HG02642 (cell line): ENCODE measurements around the gene RPS28.
"Not testable (repeated sequence)": the region's sequence is repeated elsewhere in the genome, so short reads cannot be mapped to it uniquely, and the experiment has no call there.

Experiments
- ATAC-seq: cut with Tn5 transposase; IDR thresholded peaks from one replicate; pipeline ENCODE4 v1.9.1; 2021; ENCODE audit warnings: mild to moderate bottlenecking; ENCODE audit not compliant: unreplicated experiment, poor library complexity

Gene RPS28

DNA sequence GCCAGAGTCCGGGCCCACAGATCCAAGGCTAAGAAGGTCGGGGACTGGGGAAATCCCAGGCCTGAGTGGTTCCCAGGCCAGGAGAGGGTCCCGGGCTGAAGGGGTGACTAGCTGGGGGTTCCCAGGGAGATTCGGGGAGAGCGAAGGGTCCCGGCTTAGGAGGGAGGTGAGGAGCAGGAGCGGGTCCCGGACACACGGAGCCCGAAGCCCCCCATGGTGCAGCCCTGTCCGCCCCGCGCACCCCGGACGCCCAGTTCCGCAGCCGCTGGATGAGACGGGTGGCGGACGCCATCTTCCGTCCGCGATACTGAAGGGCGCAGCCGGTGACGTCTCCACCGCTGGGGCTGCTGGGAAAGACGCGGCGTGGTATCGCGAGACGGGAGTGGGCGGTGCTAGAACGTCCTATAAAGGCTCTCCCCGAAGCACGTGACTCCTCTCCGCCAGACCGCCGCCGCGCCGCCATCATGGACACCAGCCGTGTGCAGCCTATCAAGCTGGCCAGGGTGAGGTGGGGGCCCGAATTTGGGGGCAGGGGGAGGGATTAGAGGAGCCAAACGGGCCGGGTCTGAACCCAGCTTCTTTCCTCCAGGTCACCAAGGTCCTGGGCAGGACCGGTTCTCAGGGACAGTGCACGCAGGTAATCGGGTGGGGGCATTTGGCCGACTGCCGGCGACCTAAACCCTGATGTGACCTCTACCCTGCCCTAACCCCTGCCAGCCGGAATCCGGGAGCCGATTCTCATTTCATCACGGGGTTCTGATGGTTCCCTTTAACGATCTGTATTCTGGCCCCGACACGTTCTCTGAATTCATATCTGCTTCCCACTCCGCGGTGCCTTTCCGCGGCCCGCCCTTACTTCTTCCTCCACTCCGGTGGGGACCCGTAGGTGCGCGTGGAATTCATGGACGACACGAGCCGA lies at the start of gene RPS28, which contains the start of gene NDUFA7:
TSS of gene RPS28 (plus strand) at position 430 of the 919 bp plus-strand sequence. CDS start at position 465, 35 bp downstream.
TSS of gene NDUFA7 (minus strand) at position 309 of the 919 bp plus-strand sequence. CDS start at position 292, 17 bp downstream.
- peak; percentile 92 for ATAC-seq

DNA sequence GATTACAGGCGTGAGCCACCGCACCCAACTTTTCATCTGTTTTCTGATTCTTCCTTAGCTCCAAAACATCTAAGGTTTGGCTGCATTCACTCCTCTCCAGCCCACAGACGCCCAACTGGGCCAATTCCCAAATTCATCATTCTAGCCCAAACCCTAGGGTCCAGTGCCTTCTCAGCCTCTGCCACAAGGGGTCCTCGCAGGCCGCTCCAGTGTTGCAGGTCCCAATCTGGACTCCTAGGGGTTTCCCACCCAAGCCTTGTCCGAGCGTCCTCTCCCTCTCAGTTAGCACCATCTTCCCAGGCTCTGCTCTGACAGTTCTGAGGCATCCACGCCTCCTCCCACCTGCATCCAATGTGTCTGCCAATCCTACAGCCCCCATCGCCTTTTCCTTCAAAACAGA lies 44.8 kb upstream of the RPS28 start:
- not testable (repeated sequence) for ATAC-seq

- not testable (repeated sequence) for ATAC-seq
Measured at GRCh38 chr19:8291337-8291736, 30.0 kb upstream of the RPS28 start.

DNA sequence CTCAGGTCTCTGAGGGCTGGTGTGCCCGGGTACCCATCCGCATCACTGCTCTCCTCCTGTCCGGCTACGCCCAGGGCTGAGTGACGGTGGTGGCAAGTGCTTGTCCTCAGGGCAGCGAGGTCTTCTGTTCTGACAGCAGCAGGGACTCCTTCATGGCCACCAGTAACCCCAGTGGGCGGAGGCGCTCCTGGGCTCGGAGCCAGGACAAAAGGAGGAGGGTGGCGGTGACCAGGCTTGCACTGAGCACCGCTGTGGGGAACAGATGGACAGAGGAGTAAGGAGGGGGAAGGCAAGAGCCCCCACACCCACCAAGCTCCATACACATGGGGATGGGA lies 19.0 kb upstream of the RPS28 start:
- ATAC-seq, result no peak

DNA sequence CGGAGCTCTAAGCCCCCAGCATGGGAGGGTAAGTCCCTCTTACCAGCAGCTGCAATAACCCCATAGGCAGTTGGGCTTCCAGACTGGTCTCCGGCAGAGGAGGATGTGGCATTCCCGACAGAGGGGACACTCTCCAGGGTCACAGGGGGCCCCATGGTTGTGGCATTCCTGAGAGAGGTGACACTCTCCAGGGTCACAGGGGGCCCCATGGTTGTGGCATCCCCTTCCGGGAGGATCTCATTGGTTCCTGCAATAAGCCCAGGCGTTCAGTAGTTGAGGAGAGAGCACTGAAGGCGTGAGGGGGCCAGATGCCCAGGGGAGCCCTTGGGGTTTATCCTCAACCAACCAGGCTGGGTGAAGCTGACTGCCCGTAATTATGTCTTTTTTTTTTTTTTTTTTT lies 18.6 kb upstream of the RPS28 start:
- no peak for ATAC-seq

GRCh38 chr19:8304841-8305621 lies 16.3 kb upstream of the RPS28 start:
- no peak for ATAC-seq

DNA sequence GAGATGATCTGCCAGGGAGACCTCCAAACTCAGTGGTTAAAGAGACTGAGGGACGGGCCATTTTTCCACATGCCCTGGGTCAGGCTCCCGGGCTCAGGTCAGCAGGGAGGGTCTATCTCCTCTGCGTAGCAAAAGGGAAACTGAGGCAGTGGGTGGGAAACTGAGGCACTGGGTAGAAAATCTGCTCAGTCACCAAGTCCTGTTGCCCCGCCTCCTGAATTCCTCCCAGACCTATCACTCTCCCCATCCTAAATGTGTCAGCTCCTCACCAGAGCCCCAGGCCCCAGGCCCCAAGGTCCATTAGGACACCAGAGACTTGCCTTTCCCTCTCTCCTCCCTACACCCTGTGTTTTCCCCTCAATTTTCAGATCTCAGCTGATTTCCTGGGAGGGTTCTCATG lies 15.5 kb upstream of the RPS28 start:
- no peak for ATAC-seq

DNA sequence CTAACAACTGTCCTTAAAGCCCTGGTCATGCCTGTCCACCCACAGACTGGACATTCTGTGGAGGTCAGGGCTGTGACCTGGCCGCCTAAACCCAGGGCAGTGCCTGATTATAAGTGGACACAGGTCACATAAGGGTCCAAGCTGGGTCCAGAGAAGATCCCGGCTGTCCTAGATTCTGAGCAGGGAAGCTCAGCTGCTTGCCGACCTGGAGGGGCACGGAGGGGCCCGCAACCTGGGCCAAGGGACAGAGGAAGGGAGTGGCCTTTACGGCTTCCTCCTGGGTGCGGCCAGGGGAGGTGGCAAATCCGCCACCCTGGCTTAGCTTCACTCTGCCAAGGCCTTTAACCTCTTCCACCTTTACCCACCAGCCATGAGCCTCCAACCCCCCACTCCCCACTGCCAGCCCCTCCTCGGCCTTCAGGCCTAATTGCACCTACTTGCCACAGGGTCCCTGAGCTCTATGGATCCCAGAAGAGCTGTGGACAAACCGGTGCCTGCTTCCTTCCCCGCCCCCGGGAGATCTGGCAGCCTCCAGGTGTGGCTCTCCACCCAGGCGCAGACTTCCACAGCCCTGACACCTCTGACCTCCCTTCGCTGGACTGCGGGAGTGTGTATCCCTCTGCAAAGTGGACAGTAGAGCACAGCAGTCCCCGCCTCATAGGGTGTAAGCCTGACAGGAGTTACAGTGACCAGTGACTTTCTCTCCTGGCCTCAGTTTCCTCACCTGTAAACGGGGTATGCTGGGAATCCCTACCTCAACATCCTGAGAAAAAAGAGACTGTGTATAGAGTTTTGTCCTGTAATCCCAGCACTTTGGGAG lies 14.9 kb upstream of the RPS28 start:
- no peak for ATAC-seq

DNA sequence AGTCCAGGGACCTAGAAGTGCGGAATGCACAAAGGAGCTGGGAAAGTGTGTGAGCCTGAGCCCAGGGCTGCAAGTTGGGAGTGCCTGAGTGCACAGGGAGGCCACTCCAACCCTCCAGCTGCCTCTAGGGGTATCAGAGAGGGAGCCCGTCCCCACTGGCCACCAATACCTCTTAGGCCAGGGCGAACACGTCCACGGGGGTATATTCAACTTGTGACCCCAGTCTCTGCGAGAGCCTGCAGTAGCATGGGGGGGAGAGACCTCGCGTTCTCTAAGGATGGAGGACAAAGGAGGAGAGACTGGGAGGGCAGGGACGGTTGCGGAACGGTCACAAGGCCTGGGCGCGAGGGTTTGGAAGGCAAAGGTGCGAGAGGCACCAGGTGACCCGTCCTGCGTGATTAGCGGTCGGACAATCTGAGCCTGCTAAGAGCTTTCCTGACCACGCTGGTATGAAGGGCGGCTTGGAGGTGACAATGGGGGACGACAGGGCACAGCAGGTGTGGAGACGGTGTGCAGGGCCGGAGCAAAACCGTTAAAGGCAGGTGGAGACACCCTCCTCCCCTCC lies 13.8 kb upstream of the RPS28 start:
- no peak for ATAC-seq

GRCh38 chr19:8307965-8308866 lies 13.1 kb upstream of the RPS28 start, which contains the start of gene CD320:
CD320 (minus strand) TSS chr19:8308358; CDS start chr19:8308290, 68 bp downstream.
- peak; percentile 87 for ATAC-seq

- ATAC-seq, result no peak
Measured at GRCh38 chr19:8308891-8309291, 12.4 kb upstream of the RPS28 start.

- ATAC-seq, result no peak
Measured at GRCh38 chr19:8310342-8311055, 10.8 kb upstream of the RPS28 start.

DNA sequence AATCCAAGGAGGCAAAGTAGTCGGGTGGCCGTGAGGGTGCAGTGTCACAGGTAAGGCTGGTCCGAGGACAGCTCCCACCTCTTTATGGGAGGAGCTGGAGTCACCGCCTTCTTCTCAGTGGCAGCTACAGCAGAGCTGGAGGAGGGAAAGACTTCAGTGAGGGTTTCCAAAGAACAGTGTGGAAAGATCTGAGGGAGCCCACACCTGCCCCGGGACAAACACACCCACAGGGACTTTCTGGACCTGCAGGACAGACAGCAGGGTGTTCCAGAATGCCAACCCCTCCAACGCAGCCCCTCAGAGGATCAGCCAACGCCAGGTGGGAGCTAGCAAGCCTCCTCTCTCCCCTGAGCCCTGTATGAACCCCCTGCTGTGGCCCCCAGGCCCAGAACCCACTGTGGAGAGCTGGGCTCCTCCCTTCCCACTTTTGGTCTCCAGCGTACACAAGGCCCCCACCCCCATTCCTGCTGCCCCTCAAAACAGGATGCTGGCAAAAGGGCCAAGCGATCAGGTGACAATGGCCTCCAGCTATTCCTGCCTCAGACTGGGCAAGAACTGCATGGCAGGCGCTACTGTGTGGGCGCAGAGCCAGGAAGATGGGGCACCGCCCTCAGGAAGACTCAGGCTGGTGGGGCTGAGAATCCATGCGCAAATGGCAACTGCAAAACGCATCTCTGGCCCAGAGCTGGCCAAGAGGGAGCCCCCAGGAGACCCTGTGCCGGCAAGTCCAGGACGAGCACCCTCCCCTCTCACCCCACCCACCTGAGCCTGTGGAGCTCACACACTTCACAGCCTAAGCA lies 9.6 kb upstream of the RPS28 start:
- no peak for ATAC-seq

- ATAC-seq, result not testable (repeated sequence)
Measured at GRCh38 chr19:8314981-8315640, 6.2 kb upstream of the RPS28 start.

DNA sequence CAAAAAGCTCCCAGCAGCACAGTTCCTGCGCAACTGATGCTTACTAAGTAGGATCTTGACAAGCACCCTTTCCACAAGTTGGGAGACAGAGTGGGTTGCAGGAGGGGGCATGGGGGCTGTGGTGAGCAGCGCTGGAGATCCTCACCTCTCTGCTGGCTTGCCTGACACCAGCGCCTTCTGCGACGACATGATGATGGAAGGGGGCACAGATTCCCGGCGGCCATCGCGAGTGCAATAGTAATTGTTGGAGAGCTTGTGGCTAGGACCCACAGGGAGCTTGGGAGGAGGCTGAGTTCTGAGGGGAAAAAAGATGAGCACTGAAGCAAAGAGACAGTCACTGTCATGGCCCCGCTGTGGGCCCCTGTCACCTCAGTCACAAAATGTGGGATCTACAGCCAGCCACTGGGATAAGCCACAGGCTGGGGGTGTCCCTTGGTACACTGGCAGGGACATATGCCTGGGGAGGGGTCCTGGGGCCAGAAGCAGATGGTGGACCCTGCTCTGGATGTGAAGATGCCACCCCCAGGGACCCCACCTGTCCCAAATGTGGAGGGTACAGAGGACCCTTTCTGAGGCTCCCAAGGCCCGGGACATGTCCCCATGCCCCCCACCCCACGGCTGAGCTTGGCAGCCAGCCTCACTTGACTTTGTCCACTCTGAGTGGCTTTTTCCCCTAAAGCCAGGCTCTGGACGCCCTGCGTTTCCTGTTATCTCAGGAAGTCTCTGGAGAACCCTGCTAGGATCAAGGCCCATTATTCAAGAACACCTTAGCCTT lies 4.8 kb upstream of the RPS28 start:
- ATAC-seq, result no peak

DNA sequence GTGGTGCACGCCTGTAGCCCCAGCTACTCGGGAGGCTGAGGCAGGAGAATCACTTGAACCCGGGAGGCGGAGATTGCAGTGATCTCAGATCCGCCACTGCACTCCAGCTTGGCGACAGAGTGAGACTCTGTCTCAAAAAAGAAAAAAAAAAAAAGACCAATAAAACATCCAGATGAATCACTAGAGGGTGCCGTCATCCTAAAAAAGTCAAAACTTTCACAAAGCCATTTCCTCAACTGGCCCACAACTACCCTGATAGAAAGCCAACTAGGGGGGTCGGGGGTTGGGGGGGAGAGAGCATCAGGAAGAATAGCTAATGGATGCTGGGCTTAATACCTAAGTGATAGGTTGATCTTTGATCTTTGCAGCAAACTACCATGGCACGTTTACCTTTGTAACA lies 2.5 kb upstream of the RPS28 start:
- ATAC-seq, result not testable (repeated sequence)
